K562 (cell line): ENCODE measurements around the gene CRABP2. TPM values are rescaled to one million over a fixed set of nuclear protein-coding genes. Genes with fewer than 3 reads are reported as not detected.

Experiments used
- ARID2 ChIP-seq: fragments of 450-650 bp; IDR thresholded peaks from 2 replicates; pipeline ENCODE4 v1.6.1; 2017; ENCODE audit warnings: antibody characterized with exemption, mild to moderate bottlenecking
- BACH1 ChIP-seq: fragments of 200-800 bp; sonication (Bioruptor generic); IDR thresholded peaks from 2 replicates; pipeline ENCODE4 v1.6.1; 2016; ENCODE audit warnings: missing genetic modification characterization, missing compliant biosample characterization
- BDP1 ChIP-seq: IDR thresholded peaks from 3 replicates; pipeline ENCODE4 v1.6.1; 2011; ENCODE audit not compliant: insufficient read length, insufficient read depth
- BMI1 ChIP-seq: fragments of 150-350 bp; IDR thresholded peaks from 2 replicates; pipeline ENCODE4 v1.6.1; 2014; ENCODE audit warnings: low read length
- CBFA2T2 ChIP-seq: fragments of 450-650 bp; conservative IDR thresholded peaks from 2 replicates; pipeline ENCODE4 v1.6.1; 2017; ENCODE audit warnings: mild to moderate bottlenecking
- FOXJ3 ChIP-seq: sonication (generic); formaldehyde crosslinking; IDR thresholded peaks from 2 replicates; pipeline ENCODE4 v1.4.0; 2020; ENCODE audit warnings: mild to moderate bottlenecking, missing genetic modification reagents
- LEF1 ChIP-seq: fragments of 450-650 bp; IDR thresholded peaks from 2 replicates; pipeline ENCODE4 v1.6.1; 2016; ENCODE audit warnings: mild to moderate bottlenecking
- MECOM ChIP-seq: fragments of 250-450 bp; sonication (Bioruptor Pico); IDR thresholded peaks from 2 replicates; pipeline ENCODE4 v1.8.0; 2022; ENCODE audit warnings: inconsistent platforms
- MEF2A ChIP-seq: IDR thresholded peaks from 2 replicates; pipeline ENCODE4 v1.6.1; 2011; ENCODE audit warnings: low read depth, mild to moderate bottlenecking, low read length, moderate library complexity; ENCODE audit not compliant: control insufficient read depth
- SRSF1 ChIP-seq: fragments of 200-400 bp; formaldehyde crosslinking; IDR thresholded peaks from 2 replicates; pipeline ENCODE4 v1.6.1; 2017; ENCODE audit warnings: mild to moderate bottlenecking, low read depth, low read length, moderate library complexity
- TBP ChIP-seq: optimal IDR thresholded peaks from 2 replicates; pipeline ENCODE3; 2011; ENCODE audit warnings: low read depth, low read length, improper control_type of control experiment
- ZBTB7A ChIP-seq: IDR thresholded peaks from 2 replicates; pipeline ENCODE4 v1.6.1; 2011; ENCODE audit warnings: low read depth, mild to moderate bottlenecking, low read length, moderate library complexity, borderline replicate concordance; ENCODE audit not compliant: control insufficient read depth
- polyA plus RNA-seq, 8 experiments: library from polyadenylated mRNA; depleted of rRNA in 4 of 8; stranded (reverse) in 5 of 8; unstranded in 3 of 8; fragments of >200 nt; fragmentation: Nextera tagmentation in 2 of 8; fragmentation: Illumina TruSeq in 1 of 8; extraction: Ambion mirVana in 2 of 8; extraction: Trizol in 1 of 8; gene quantifications; 2 replicates each; pipeline versions ENCODE4 v1.2.1 to v1.2.3, GENCODE V29; 2011 to 2014; ENCODE audit warnings: inconsistent platforms in 1 of 8, missing spikeins in 1 of 8
- total RNA-seq, 7 experiments: library from RNA; depleted of rRNA in 6 of 7; stranded (reverse); fragments of >200 nt in 6 of 7; fragmentation: Illumina TruSeq in 2 of 7; extraction: Trizol in 2 of 7; gene quantifications; 2 replicates each; pipeline versions ENCODE4 v1.2.1 to v1.2.3, GENCODE V29; 2011 to 2021; ENCODE audit warnings: low replicate concordance in 1 of 7
- TF ChIP-seq, protein P1 (sequence below): fragments of 250-450 bp; sonication (Bioruptor Pico); IDR thresholded peaks from 2 replicates; pipeline ENCODE4 v1.8.0; 2022; ENCODE audit warnings: moderate library complexity, mild to moderate bottlenecking, inconsistent platforms
- TF ChIP-seq, protein P2 (sequence below): fragments of 250-450 bp; sonication (Bioruptor Pico); IDR thresholded peaks from 2 replicates; pipeline ENCODE4 v1.4.0; 2020; ENCODE audit warnings: borderline replicate concordance
- TF ChIP-seq, protein P3 (sequence below), 2 experiments: fragments of 450-650 bp in 1 of 2; sonication (generic) in 1 of 2; formaldehyde crosslinking in 1 of 2; IDR thresholded peaks; 2 replicates each; pipeline versions ENCODE4 v1.7.1 to v1.9.0; 2016 to 2022; ENCODE audit warnings: inconsistent platforms in 1 of 2, mild to moderate bottlenecking in 1 of 2, missing genetic modification reagents in 1 of 2

Gene CRABP2
- total and polyA plus RNA-seq, 9 of the 15 experiments (the other 6 are each of a cell fraction or from before 2014, with no cell fraction given): 0.30 to 2.5 (median 0.82) TPM

DNA sequence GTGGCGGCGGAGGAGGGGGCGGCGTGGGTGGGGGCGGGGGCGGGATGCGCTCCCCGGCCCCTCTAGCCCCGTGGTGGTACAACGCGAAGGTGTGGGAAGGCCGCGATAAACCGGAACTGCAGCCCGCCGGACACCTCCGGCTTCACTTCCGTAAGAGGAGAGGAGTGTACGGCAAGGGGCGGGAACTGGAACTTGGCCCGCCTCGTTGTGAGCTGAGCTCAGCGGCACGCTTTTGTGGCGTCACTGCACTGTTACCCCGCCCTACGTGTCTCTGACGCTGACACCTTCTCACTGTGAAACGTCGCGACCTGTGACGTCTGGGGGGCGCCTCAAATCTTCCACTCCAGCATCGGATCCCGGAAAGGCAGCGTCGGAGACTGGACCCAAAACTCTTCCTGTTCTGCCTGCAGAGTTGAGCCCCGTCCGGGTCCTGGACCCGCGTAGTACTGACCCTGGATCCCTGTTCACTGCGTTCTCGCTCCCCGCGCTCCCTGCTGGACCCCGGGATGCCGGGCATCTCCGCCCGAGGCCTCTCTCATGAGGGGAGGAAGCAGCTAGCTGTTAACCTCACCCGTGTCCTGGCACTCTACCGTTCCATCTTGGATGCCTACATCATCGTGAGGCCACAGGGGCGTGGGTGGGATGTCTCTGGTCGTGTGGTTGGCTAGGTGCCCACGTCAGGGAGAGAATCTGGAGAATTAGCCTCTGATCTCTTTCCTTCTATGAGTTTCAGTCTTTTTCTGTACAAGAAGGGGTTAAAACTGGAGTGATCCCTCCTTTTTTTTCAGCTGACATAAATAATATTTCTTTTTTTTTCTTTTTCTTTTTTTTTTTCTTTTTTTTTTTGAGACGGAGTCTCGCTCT is 23.4 kb upstream of the CRABP2 start, which contains the start of gene ISG20L2 (continued):
- TF ChIP-seq BMI1 (no peak), MEF2A (no peak), LEF1 (0 out of 2 replicates have a peak, but pooled peaks have one; percentile 65), ZBTB7A (no peak; the same call in 1 of the 2 replicates), SRSF1 (no peak), CBFA2T2 (no peak), TBP (no peak), BDP1 (no peak), ARID2 (no peak), MECOM (CRISPR knock-in tag) (no peak), BACH1 (no peak), FOXJ3 (CRISPR knock-in tag) (no peak)
- TF ChIP-seq, protein P1, sequence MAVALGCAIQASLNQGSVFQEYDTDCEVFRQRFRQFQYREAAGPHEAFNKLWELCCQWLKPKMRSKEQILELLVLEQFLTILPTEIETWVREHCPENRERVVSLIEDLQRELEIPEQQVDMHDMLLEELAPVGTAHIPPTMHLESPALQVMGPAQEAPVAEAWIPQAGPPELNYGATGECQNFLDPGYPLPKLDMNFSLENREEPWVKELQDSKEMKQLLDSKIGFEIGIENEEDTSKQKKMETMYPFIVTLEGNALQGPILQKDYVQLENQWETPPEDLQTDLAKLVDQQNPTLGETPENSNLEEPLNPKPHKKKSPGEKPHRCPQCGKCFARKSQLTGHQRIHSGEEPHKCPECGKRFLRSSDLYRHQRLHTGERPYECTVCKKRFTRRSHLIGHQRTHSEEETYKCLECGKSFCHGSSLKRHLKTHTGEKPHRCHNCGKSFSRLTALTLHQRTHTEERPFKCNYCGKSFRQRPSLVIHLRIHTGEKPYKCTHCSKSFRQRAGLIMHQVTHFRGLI (CRISPR knock-in tag): no peak
- TF ChIP-seq, protein P2, sequence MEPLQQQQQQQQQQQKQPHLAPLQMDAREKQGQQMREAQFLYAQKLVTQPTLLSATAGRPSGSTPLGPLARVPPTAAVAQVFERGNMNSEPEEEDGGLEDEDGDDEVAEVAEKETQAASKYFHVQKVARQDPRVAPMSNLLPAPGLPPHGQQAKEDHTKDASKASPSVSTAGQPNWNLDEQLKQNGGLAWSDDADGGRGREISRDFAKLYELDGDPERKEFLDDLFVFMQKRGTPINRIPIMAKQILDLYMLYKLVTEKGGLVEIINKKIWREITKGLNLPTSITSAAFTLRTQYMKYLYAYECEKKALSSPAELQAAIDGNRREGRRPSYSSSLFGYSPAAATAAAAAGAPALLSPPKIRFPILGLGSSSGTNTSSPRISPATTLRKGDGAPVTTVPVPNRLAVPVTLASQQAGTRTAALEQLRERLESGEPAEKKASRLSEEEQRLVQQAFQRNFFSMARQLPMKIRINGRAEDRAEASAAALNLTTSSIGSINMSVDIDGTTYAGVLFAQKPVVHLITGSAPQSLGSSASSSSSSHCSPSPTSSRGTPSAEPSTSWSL (CRISPR knock-in tag): no peak
- TF ChIP-seq, protein P3, sequence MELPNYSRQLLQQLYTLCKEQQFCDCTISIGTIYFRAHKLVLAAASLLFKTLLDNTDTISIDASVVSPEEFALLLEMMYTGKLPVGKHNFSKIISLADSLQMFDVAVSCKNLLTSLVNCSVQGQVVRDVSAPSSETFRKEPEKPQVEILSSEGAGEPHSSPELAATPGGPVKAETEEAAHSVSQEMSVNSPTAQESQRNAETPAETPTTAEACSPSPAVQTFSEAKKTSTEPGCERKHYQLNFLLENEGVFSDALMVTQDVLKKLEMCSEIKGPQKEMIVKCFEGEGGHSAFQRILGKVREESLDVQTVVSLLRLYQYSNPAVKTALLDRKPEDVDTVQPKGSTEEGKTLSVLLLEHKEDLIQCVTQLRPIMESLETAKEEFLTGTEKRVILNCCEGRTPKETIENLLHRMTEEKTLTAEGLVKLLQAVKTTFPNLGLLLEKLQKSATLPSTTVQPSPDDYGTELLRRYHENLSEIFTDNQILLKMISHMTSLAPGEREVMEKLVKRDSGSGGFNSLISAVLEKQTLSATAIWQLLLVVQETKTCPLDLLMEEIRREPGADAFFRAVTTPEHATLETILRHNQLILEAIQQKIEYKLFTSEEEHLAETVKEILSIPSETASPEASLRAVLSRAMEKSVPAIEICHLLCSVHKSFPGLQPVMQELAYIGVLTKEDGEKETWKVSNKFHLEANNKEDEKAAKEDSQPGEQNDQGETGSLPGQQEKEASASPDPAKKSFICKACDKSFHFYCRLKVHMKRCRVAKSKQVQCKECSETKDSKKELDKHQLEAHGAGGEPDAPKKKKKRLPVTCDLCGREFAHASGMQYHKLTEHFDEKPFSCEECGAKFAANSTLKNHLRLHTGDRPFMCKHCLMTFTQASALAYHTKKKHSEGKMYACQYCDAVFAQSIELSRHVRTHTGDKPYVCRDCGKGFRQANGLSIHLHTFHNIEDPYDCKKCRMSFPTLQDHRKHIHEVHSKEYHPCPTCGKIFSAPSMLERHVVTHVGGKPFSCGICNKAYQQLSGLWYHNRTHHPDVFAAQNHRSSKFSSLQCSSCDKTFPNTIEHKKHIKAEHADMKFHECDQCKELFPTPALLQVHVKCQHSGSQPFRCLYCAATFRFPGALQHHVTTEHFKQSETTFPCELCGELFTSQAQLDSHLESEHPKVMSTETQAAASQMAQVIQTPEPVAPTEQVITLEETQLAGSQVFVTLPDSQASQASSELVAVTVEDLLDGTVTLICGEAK (IDR thresholded peaks at IDR 0.05): peak; percentile 87
- TF ChIP-seq, protein P3 (CRISPR knock-in tag; IDR thresholded peaks at IDR 0.05): no peak
